Testis (tissue), 3 donors: ENCODE results near the gene LST1. TPM values are rescaled to one million over a fixed set of nuclear protein-coding genes. Genes with fewer than 3 reads are reported as not detected.

ENCODE experiments used
- DNase-seq: peaks from one replicate; pipeline ENCODE4 v3.0.0-alpha.2; 2019
- H3K27ac ChIP-seq, 2 donors: fragments of 200-600 bp; sonication (generic); one replicate each; pipeline ENCODE4 v1.5.1; 2019
- H3K27me3 ChIP-seq: fragments of 200-600 bp; sonication (generic); one replicate; pipeline ENCODE4 v1.5.1; 2019
- H3K36me3 ChIP-seq: fragments of 200-600 bp; sonication (generic); one replicate; pipeline ENCODE4 v1.5.1; 2017; ENCODE audit warnings: low read depth; ENCODE audit errors: missing control alignments
- H3K4me1 ChIP-seq: fragments of 200-600 bp; sonication (generic); one replicate; pipeline ENCODE4 v1.5.1; 2019
- H3K4me3 ChIP-seq, 2 donors: fragments of 200-600 bp; sonication (generic); one replicate each; pipeline ENCODE4 v1.5.1; 2017 to 2019
- H3K9me3 ChIP-seq: fragments of 200-600 bp; sonication (generic); one replicate; pipeline ENCODE4 v1.5.1; 2017
- POLR2A ChIP-seq: fragments of 450-650 bp; IDR thresholded peaks from one replicate; pipeline ENCODE4 v1.6.1; 2017; ENCODE audit warnings: antibody characterized with exemption, mild to moderate bottlenecking, moderate library complexity
- WGBS, 2 donors: methylation state at CpG; one replicate each; pipeline ENCODE4 v1.1.5; 2018; 5-methylcytosine and 5-hydroxymethylcytosine counted together
- intact Hi-C: fragments of 100-400 bp; cut with DNase I; formaldehyde crosslinking; loops from one replicate; pipeline ENCODE4 v1.15.1; 2023; ENCODE audit warnings: low total_unique reads
- polyA plus RNA-seq: library from polyadenylated mRNA; stranded (reverse); fragments of 350-450 nt; fragmentation: Illumina TruSeq; extraction: RNeasy Lipid Tissue Mini Kit (QIAGEN cat#74804); gene quantifications from one replicate; pipeline ENCODE4 v1.2.3, GENCODE V29; 2014; ENCODE audit warnings: low read depth, low replicate concordance; ENCODE audit not compliant: insufficient read depth
- total RNA-seq, 2 donors: library from RNA; depleted of rRNA; stranded (reverse); fragments of >200 nt; gene quantifications; one replicate each; pipeline ENCODE4 v1.2.3, GENCODE V29; 2016
- TF ChIP-seq, protein P1 (sequence below), 3 experiments: fragments of 450-650 bp in 2 of 3; fragments of 200-600 bp in 1 of 3; sonication (generic) in 1 of 3; IDR thresholded peaks; one replicate each; pipeline ENCODE4 v1.5.1; 2016 to 2019; ENCODE audit warnings: antibody characterized with exemption in 3 of 3, mild to moderate bottlenecking in 2 of 3, moderate library complexity in 1 of 3

The LST1 gene
- total and polyA plus RNA-seq, 3 donors from 2014 or later: 0.71 to 13.0 (median 1.2) TPM

DNA sequence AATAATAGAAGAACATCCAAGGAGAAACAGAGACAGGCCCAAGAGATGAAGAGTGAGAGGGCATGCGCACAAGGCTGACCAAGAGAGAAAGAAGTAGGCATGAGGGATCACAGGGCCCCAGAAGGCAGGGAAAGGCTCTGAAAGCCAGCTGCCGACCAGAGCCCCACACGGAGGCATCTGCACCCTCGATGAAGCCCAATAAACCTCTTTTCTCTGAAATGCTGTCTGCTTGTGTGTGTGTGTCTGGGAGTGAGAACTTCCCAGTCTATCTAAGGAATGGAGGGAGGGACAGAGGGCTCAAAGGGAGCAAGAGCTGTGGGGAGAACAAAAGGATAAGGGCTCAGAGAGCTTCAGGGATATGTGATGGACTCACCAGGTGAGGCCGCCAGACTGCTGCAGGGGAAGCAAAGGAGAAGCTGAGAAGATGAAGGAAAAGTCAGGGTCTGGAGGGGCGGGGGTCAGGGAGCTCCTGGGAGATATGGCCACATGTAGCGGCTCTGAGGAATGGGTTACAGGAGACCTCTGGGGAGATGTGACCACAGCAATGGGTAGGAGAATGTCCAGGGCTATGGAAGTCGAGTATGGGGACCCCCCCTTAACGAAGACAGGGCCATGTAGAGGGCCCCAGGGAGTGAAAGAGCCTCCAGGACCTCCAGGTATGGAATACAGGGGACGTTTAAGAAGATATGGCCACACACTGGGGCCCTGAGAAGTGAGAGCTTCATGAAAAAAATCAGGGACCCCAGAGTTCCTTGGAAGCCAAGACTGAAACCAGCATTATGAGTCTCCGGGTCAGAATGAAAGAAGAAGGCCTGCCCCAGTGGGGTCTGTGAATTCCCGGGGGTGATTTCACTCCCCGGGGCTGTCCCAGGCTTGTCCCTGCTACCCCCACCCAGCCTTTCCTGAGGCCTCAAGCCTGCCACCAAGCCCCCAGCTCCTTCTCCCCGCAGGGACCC is 11.7 kb upstream of the LST1 start:
- H3K27ac ChIP-seq: no peak overlapping the region
- no peaks in the 10 kb centered on the region for H3K36me3 ChIP-seq
- 80 to 87% methylated on average over 14 of the region's 14 CpGs for WGBS, 2 donors

DNA sequence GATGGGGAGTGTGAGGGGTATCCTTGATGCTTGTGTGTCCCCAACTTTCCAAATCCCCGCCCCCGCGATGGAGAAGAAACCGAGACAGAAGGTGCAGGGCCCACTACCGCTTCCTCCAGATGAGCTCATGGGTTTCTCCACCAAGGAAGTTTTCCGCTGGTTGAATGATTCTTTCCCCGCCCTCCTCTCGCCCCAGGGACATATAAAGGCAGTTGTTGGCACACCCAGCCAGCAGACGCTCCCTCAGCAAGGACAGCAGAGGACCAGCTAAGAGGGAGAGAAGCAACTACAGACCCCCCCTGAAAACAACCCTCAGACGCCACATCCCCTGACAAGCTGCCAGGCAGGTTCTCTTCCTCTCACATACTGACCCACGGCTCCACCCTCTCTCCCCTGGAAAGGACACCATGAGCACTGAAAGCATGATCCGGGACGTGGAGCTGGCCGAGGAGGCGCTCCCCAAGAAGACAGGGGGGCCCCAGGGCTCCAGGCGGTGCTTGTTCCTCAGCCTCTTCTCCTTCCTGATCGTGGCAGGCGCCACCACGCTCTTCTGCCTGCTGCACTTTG is 10.7 kb upstream of the LST1 start, which contains the start of gene TNF:
TNF (plus strand) TSS at position 231 of the 567 bp plus-strand sequence; CDS start at position 408, 177 bp downstream.
- TF ChIP-seq, protein P1, sequence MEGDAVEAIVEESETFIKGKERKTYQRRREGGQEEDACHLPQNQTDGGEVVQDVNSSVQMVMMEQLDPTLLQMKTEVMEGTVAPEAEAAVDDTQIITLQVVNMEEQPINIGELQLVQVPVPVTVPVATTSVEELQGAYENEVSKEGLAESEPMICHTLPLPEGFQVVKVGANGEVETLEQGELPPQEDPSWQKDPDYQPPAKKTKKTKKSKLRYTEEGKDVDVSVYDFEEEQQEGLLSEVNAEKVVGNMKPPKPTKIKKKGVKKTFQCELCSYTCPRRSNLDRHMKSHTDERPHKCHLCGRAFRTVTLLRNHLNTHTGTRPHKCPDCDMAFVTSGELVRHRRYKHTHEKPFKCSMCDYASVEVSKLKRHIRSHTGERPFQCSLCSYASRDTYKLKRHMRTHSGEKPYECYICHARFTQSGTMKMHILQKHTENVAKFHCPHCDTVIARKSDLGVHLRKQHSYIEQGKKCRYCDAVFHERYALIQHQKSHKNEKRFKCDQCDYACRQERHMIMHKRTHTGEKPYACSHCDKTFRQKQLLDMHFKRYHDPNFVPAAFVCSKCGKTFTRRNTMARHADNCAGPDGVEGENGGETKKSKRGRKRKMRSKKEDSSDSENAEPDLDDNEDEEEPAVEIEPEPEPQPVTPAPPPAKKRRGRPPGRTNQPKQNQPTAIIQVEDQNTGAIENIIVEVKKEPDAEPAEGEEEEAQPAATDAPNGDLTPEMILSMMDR (IDR thresholded peaks at IDR 0.05): no peak
- no peak for TF ChIP-seq POLR2A
- Histone ChIP-seq H3K4me1 (no peaks in the 10 kb centered on the region), H3K9me3 (no peaks in the 10 kb centered on the region), H3K27me3 (no peaks in the 10 kb centered on the region), H3K27ac (no peak within 1 kb of the TSS), H3K4me3 (peak within 1 kb of the TSS in 1 of 2 donors; percentile 4), H3K36me3 (no peaks in the 10 kb centered on the region)
- DNase-seq: peak; percentile 59
- 57 to 66% methylated on average over 19 of the region's 19 CpGs for WGBS, 2 donors
- intact Hi-C loops: no loop called here

More for the DNA sequence above, 11.7 kb upstream of the LST1 start:
- Histone ChIP-seq H3K27me3 (no peaks in the 10 kb centered on the region), H3K9me3 (no peaks in the 10 kb centered on the region), H3K4me3 (no peak overlapping the region), H3K4me1 (no peaks in the 10 kb centered on the region)
- intact Hi-C loops: no loop called here
- TF ChIP-seq, protein P1 (IDR thresholded peaks at IDR 0.05): no peak
- DNase-seq: no peak

DNA sequence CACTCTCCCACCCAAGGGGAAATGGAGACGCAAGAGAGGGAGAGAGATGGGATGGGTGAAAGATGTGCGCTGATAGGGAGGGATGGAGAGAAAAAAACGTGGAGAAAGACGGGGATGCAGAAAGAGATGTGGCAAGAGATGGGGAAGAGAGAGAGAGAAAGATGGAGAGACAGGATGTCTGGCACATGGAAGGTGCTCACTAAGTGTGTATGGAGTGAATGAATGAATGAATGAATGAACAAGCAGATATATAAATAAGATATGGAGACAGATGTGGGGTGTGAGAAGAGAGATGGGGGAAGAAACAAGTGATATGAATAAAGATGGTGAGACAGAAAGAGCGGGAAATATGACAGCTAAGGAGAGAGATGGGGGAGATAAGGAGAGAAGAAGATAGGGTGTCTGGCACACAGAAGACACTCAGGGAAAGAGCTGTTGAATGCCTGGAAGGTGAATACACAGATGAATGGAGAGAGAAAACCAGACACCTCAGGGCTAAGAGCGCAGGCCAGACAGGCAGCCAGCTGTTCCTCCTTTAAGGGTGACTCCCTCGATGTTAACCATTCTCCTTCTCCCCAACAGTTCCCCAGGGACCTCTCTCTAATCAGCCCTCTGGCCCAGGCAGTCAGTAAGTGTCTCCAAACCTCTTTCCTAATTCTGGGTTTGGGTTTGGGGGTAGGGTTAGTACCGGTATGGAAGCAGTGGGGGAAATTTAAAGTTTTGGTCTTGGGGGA is 10.0 kb upstream of the LST1 start:
- Histone ChIP-seq H3K4me1 (no peaks in the 10 kb centered on the region), H3K27ac (no peak overlapping the region), H3K27me3 (no peaks in the 10 kb centered on the region), H3K4me3 (peak overlapping the region in 1 of 2 donors; percentile 4), H3K36me3 (no peaks in the 10 kb centered on the region), H3K9me3 (no peaks in the 10 kb centered on the region)
- no peak for DNase-seq
- intact Hi-C loops: no loop called here
- WGBS, 2 donors: 71 to 74% methylated on average over 8 of the region's 8 CpGs
- TF ChIP-seq, protein P1 (IDR thresholded peaks at IDR 0.05): no peak
- TF ChIP-seq POLR2A: no peak

DNA sequence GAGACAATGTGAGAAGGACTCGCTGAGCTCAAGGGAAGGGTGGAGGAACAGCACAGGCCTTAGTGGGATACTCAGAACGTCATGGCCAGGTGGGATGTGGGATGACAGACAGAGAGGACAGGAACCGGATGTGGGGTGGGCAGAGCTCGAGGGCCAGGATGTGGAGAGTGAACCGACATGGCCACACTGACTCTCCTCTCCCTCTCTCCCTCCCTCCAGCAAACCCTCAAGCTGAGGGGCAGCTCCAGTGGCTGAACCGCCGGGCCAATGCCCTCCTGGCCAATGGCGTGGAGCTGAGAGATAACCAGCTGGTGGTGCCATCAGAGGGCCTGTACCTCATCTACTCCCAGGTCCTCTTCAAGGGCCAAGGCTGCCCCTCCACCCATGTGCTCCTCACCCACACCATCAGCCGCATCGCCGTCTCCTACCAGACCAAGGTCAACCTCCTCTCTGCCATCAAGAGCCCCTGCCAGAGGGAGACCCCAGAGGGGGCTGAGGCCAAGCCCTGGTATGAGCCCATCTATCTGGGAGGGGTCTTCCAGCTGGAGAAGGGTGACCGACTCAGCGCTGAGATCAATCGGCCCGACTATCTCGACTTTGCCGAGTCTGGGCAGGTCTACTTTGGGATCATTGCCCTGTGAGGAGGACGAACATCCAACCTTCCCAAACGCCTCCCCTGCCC is 9.0 kb upstream of the LST1 start:
- Histone ChIP-seq H3K4me3 (no peak overlapping the region), H3K4me1 (no peaks in the 10 kb centered on the region), H3K36me3 (no peaks in the 10 kb centered on the region), H3K27me3 (no peaks in the 10 kb centered on the region), H3K9me3 (no peaks in the 10 kb centered on the region), H3K27ac (no peak overlapping the region)
- WGBS, 2 donors: 88 to 93% methylated on average over 19 of the region's 19 CpGs
- intact Hi-C loops: no loop called here
- TF ChIP-seq, protein P1 (IDR thresholded peaks at IDR 0.05): no peak
- TF ChIP-seq POLR2A: no peak
- DNase-seq: no peak
